Activated gamma-delta T cell (primary cell): ENCODE results near the gene AKAP3.

ENCODE experiments used
- DNase-seq: peaks from one replicate; lab custom pipeline; 2025; lab: John Stamatoyannopoulos, UW

AKAP3 gene

GRCh38 chr12:4595881-4596280, 53.0 kb downstream of the AKAP3 start:
- no peak for DNase-seq

DNA sequence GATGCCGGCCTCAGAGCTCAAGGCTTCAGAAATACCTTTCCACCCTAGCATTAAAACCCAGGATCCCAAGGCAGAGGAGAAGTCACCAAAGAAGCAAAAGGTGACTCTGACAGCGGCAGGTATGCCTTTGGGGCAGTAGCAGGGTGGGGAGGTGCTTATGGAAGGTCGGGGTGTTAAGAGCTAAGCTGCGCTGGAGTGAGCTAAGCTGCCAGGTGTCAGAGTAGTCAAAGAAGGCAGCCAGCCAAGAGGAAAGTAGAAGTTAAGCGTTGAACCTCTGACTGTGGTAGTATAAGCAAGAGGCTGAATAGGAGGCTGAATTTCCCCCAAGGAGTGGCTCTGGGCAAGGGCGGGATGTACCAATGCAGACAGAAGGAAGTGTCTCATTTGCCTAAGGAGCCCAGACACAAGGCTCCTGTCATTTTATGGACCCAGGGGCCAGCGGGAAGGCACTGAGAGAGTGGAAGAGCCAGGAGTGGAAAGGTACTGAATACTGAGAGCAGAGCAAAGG, 57.6 kb downstream of the AKAP3 start:
- DNase-seq: no peak

DNA sequence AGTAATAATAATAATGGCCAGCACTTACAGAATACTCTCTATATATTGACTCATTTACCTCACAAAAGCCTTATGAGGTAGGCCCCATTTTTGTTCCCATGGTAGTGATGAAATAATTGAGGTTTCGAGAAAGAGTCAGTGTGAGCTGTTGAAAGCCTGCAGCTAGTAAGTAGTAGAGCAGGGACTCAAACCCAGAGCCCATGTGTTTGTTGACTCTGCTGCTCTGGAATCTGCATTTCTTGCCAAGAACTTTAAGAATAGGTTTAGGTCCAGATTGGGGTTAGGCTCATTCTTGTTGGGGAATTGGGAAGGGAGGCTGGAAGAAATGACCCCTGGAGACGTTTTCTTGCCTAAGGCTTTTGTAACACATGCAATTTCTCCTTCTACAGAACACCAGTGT, 58.9 kb downstream of the AKAP3 start:
- no peak for DNase-seq

GRCh38 chr12:4588916-4589315, 59.9 kb downstream of the AKAP3 start:
- no peak for DNase-seq

- no peak for DNase-seq
Measured at GRCh38 chr12:4587108-4587507, 61.7 kb downstream of the AKAP3 start.

DNA sequence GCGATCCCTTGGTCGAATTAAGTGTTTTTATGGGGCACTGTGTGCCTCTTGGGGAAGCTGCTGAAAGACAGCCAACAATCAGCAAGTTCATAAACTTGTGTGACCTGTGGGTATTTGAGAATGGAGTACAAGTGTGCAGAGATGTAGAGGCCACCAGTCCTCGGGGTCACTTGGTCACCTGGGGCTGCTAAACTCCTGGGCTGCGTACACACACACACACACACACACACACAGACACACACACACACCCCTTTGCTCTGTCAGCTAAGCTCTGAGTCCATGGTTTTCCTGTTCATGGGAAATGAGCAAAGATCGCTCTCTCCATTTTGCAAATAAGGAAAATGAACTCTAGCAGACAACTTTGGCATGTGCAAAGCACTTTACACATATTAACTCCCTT, 62.4 kb downstream of the AKAP3 start:
- DNase-seq: no peak

DNA sequence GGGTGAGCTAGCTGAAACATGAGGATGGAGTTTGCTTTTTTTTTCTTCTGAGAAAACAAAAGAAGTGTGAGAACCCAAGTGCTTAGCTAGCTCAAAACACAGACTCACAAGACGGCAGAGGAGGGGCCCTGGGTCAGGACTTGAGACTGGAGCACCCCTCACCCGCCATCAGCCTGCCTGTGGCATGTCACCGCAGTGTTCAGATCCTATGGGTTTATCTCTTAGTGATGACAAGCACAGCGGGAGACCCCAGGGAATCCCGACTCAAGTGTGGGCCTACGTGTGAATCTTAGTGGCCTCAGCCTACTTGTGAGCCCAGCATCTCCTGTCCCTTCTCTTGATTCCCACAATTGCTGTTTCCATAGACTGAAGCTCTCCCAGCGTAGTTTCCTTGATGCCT, 64.0 kb downstream of the AKAP3 start:
- DNase-seq: no peak

- DNase-seq: no peak
Measured at GRCh38 chr12:4584281-4584680, 64.6 kb downstream of the AKAP3 start.

- no peak for DNase-seq
Measured at GRCh38 chr12:4580281-4580688, 68.6 kb downstream of the AKAP3 start.

GRCh38 chr12:4579305-4580102, 69.3 kb downstream of the AKAP3 start:
- no peak for DNase-seq

DNA sequence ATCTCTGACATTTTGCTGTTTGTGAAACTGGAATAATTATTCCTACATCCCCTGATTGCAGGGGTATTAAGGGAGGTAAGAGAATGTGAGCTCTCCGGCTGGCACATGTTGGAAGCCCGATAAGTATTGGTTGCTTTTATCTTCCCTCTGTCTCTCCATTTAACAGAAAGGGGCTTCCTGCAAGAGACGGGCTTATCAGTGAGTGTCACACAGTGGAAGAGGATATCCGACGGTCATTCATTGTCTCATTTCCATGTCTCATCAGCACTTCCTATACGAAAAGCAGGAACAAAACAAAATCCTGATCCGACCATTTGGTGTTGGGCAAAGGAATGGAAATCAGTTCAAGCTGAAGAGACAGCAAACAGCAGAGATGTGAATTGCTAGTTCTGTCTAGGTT, 76.2 kb downstream of the AKAP3 start:
- no peak for DNase-seq

GRCh38 chr12:4569261-4569660, 79.6 kb downstream of the AKAP3 start:
- DNase-seq: no peak

DNA sequence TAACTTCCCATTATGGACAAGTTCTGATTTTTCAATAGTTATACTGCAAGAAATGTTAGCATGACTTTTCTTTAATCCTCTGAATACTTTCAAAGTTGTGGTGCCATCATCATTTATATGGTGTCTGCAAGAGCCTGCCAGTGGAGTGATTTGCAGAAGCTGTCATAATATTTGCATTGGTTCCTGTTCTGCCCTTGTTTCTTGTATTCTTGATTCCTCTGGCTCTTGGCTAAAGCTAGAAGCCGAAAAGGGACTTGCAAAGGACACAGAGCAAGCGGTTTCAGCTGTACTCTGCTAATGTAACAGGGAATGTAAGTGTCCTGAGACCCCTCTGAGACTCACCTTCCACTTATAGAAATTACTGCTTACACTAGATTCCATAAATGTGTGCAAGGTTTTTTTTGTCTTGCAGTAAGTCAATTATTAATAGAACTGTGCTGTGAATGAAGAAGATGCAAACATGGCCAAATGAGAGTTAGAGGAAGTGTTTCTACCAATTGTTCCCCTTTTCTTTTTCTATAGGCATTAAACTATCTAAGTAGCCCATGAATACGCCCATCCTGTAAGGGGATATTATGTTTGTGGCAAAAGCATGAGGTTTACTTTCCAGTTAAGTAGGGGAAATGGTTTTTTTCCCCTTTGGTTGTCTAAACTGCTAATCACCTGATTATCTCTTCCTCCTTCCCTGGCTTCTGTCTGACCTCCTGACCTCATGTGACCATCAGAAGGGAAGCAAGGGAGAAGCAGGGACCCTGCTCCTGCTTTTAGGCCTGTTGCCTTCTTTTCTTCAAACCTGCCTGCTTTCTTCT, 81.6 kb downstream of the AKAP3 start:
- DNase-seq: no peak

GRCh38 chr12:4566474-4566873, 82.4 kb downstream of the AKAP3 start:
- no peak for DNase-seq
